Measurements from ENCODE around the gene DCP1B. TPM values are rescaled to one million over a fixed set of nuclear protein-coding genes. Genes with fewer than 3 reads are reported as not detected.

The DCP1B gene
- total and polyA plus RNA-seq, 2 donors (not counting 1 experiment from before 2014, with no cell fraction given), result 12.3 to 18.0 TPM

- Histone ChIP-seq H3K9me3 (ENCODE audit: control extremely low read depth in 1 of 3, control insufficient read depth in 2 of 3, insufficient read depth in 1 of 3, low read length in 2 of 3) (no peaks in the 10 kb centered on the region), H3K27ac (ENCODE audit: low read length in 2 of 2) (no peak overlapping the region), H3K4me1 (ENCODE audit: control insufficient read depth in 2 of 2, insufficient read depth in 2 of 2, low read length in 2 of 2) (no peaks in the 10 kb centered on the region), H3K36me3 (replicated peaks in 1 of 2; ENCODE audit: control extremely low read depth in 1 of 2, control insufficient read depth in 1 of 2, extremely low read depth in 1 of 2, insufficient read depth in 2 of 2, low read length in 1 of 2) (no peaks in the 10 kb centered on the region), H3K4me3 (ENCODE audit: control extremely low read depth in 1 of 5, extremely low read depth in 1 of 5, insufficient read depth in 1 of 5, low read depth in 2 of 5, low read length in 4 of 5) (no peak overlapping the region), H3K79me2 (ENCODE audit: control insufficient read depth, insufficient read depth, low read length) (no peaks in the 10 kb centered on the region), H2AFZ (ENCODE audit: insufficient read depth, low read depth, low read length, poor library complexity, severe bottlenecking) (no peak overlapping the region), H3K27me3 (replicated peaks in 1 of 4; ENCODE audit: control extremely low read depth in 1 of 4, control insufficient read depth in 3 of 4, insufficient read depth in 4 of 4, low read length in 3 of 4) (no peaks in the 10 kb centered on the region), H3K9ac (ENCODE audit: low read length) (no peak overlapping the region), H3K4me2 (replicated peaks; ENCODE audit: low read depth, low read length, poor library complexity, severe bottlenecking) (no peak overlapping the region), H4K20me1 (ENCODE audit: control insufficient read depth, insufficient read depth, low read length, poor library complexity, severe bottlenecking) (no peaks in the 10 kb centered on the region)
- DNase-seq (no peak), ATAC-seq (ENCODE audit: low read depth) (no peak)
- H3K27ac Mint-ChIP-seq, result no peak overlapping the region
- intact Hi-C loops (cut with micrococcal nuclease), result no loop called here
- H3K27me3 Mint-ChIP-seq, result peaks cover 6% of the 10 kb centered on the region
- WGBS (ENCODE audit: insufficient coverage), result no CpG with 5 or more reads among the region's 3 CpGs
- TF ChIP-seq CTCF (IDR thresholded peaks at IDR 0.05) (no peak), EZH2 (IDR thresholded peaks at IDR 0.05; ENCODE audit: borderline replicate concordance, insufficient read depth, low read depth, low read length, poor library complexity, severe bottlenecking) (no peak)
- H3K9me3 Mint-ChIP-seq (ENCODE audit: insufficient read depth), result no peaks in the 10 kb centered on the region
- CTCF ChIA-PET, result no interaction called here
- POLR2A ChIA-PET, result no interaction called here
- no peak overlapping the region for H3K4me3 Mint-ChIP-seq
- no peaks in the 10 kb centered on the region for H3K4me1 Mint-ChIP-seq
Measured at GRCh38 chr12:2013086-2013485, 8.8 kb upstream of the DCP1B start.

GRCh38 chr12:2011643-2012607 is 7.7 kb upstream of the DCP1B start:
- CTCF ChIA-PET, result no interaction called here
- WGBS (ENCODE audit: insufficient coverage), result 96% methylated on average over 3 of the region's 7 CpGs

More at GRCh38 chr12:2011643-2012607, 7.7 kb upstream of the DCP1B start:
- Mint-ChIP-seq H3K9me3 (ENCODE audit: insufficient read depth) (no peaks in the 10 kb centered on the region), H3K4me1 (no peaks in the 10 kb centered on the region), H3K27me3 (peaks cover 6% of the 10 kb centered on the region), H3K27ac (no peak overlapping the region), H3K4me3 (no peak overlapping the region)
- Histone ChIP-seq H3K79me2 (ENCODE audit: control insufficient read depth, insufficient read depth, low read length) (no peaks in the 10 kb centered on the region), H3K4me1 (ENCODE audit: control insufficient read depth in 2 of 2, insufficient read depth in 2 of 2, low read length in 2 of 2) (no peaks in the 10 kb centered on the region), H4K20me1 (ENCODE audit: control insufficient read depth, insufficient read depth, low read length, poor library complexity, severe bottlenecking) (no peaks in the 10 kb centered on the region), H3K27me3 (replicated peaks in 1 of 4; ENCODE audit: control extremely low read depth in 1 of 4, control insufficient read depth in 3 of 4, insufficient read depth in 4 of 4, low read length in 3 of 4) (no peaks in the 10 kb centered on the region), H3K4me2 (replicated peaks; ENCODE audit: low read depth, low read length, poor library complexity, severe bottlenecking) (no peak overlapping the region), H3K9me3 (ENCODE audit: control extremely low read depth in 1 of 3, control insufficient read depth in 2 of 3, insufficient read depth in 1 of 3, low read length in 2 of 3) (no peaks in the 10 kb centered on the region), H2AFZ (ENCODE audit: insufficient read depth, low read depth, low read length, poor library complexity, severe bottlenecking) (no peak overlapping the region), H3K27ac (ENCODE audit: low read length in 2 of 2) (no peak overlapping the region), H3K4me3 (ENCODE audit: control extremely low read depth in 1 of 5, extremely low read depth in 1 of 5, insufficient read depth in 1 of 5, low read depth in 2 of 5, low read length in 4 of 5) (no peak overlapping the region), H3K36me3 (replicated peaks in 1 of 2; ENCODE audit: control extremely low read depth in 1 of 2, control insufficient read depth in 1 of 2, extremely low read depth in 1 of 2, insufficient read depth in 2 of 2, low read length in 1 of 2) (no peaks in the 10 kb centered on the region), H3K9ac (ENCODE audit: low read length) (no peak overlapping the region)
- TF ChIP-seq EZH2 (IDR thresholded peaks at IDR 0.05; ENCODE audit: borderline replicate concordance, insufficient read depth, low read depth, low read length, poor library complexity, severe bottlenecking) (no peak), CTCF (IDR thresholded peaks at IDR 0.05) (no peak)
- POLR2A ChIA-PET, result no interaction called here
- DNase-seq (no peak), ATAC-seq (ENCODE audit: low read depth) (no peak)
- intact Hi-C loops (cut with micrococcal nuclease), result no loop called here
